B cell (primary cell): Measurements from ENCODE around the gene IGFL4. TPM values are rescaled to one million over a fixed set of nuclear protein-coding genes. Genes with fewer than 3 reads are reported as not detected.

Experiments
- ATAC-seq: fragments of 200-7000 bp; cut with Tn5 transposase; one replicate; pipeline ENCODE4 v1.10.0; 2021; ENCODE audit warnings: low read depth, mild to moderate bottlenecking, moderate number of reproducible peaks, moderate library complexity
- CTCF ChIA-PET: fragments of 350-600 bp; sonication (Branson Sonifier 250); formaldehyde crosslinking; loops from one replicate; lab custom pipeline; 2021; ENCODE audit warnings: antibody characterized with exemption, inconsistent platforms; lab: Charles Lee
- POLR2A ChIA-PET: fragments of 350-600 bp; sonication (Branson Sonifier 250); formaldehyde crosslinking; loops from one replicate; lab custom pipeline; 2021; ENCODE audit warnings: antibody characterized with exemption; lab: Charles Lee
- DNase-seq: peaks from one replicate; pipeline ENCODE4 v3.0.0; 2013
- H2AFZ ChIP-seq: 2 replicates; pipeline ENCODE4 v1.6.1; 2012; ENCODE audit warnings: mild to moderate bottlenecking, low read depth, low read length; ENCODE audit not compliant: insufficient read depth, poor library complexity, severe bottlenecking
- H3K27ac ChIP-seq, 2 donors: 1 replicate in 1 of 2; 2 replicates in 1 of 2; pipeline ENCODE4 v1.5.1; 2012 to 2013; ENCODE audit warnings: low read length in 2 of 2, mild to moderate bottlenecking in 2 of 2, moderate library complexity in 1 of 2
- H3K27me3 ChIP-seq, 4 experiments: fragments of 200-600 bp in 1 of 4; sonication (generic) in 1 of 4; replicated peaks in 1 of 4; 1 replicate in 2 of 4; 2 replicates in 2 of 4; pipeline versions ENCODE4 v1.6.1 to v1.7.0; 2013 to 2016; ENCODE audit warnings: low read length in 3 of 4, mild to moderate bottlenecking in 2 of 4, mixed read lengths in 1 of 4, moderate library complexity in 1 of 4; ENCODE audit not compliant: insufficient read depth in 4 of 4, control insufficient read depth in 3 of 4; ENCODE audit errors: control extremely low read depth in 1 of 4
- H3K36me3 ChIP-seq, 2 experiments: replicated peaks in 1 of 2; 1 replicate in 1 of 2; 2 replicates in 1 of 2; pipeline versions ENCODE4 v1.6.1 to v1.7.1; 2013; ENCODE audit warnings: low read length in 1 of 2; ENCODE audit not compliant: insufficient read depth in 2 of 2, control insufficient read depth in 1 of 2; ENCODE audit errors: control extremely low read depth in 1 of 2, extremely low read depth in 1 of 2
- H3K4me1 ChIP-seq, 2 donors: fragments of 200-600 bp in 1 of 2; sonication (generic) in 1 of 2; 1 replicate in 1 of 2; 2 replicates in 1 of 2; pipeline versions ENCODE4 v1.5.1 to v1.6.1; 2013 to 2017; ENCODE audit warnings: low read length in 2 of 2; ENCODE audit not compliant: control insufficient read depth in 2 of 2, insufficient read depth in 2 of 2
- H3K4me2 ChIP-seq: replicated peaks from 2 replicates; pipeline ENCODE3; 2012; ENCODE audit warnings: mild to moderate bottlenecking, low read depth, low read length; ENCODE audit not compliant: poor library complexity, severe bottlenecking
- H3K4me3 ChIP-seq, 5 experiments: fragments of 200-600 bp in 1 of 5; sonication (generic) in 1 of 5; 1 replicate in 3 of 5; 2 replicates in 2 of 5; pipeline versions ENCODE4 v1.5.1 to v1.7.0; 2011 to 2016; ENCODE audit warnings: low read length in 4 of 5, mild to moderate bottlenecking in 4 of 5, low read depth in 2 of 5, control low read depth in 1 of 5, moderate library complexity in 1 of 5; ENCODE audit not compliant: insufficient read depth in 1 of 5; ENCODE audit errors: control extremely low read depth in 1 of 5, extremely low read depth in 1 of 5
- H3K79me2 ChIP-seq: fragments of 200-600 bp; sonication (generic); one replicate; pipeline ENCODE4 v1.6.0; 2016; ENCODE audit warnings: low read length; ENCODE audit not compliant: control insufficient read depth, insufficient read depth
- H3K9ac ChIP-seq: fragments of 200-600 bp; sonication (generic); 2 replicates; pipeline ENCODE4 v1.6.1; 2017; ENCODE audit warnings: mild to moderate bottlenecking, low read length, moderate library complexity
- H3K9me3 ChIP-seq, 3 donors: one replicate each; pipeline versions ENCODE4 v1.6.1 to v1.7.1; 2013; ENCODE audit warnings: low read length in 2 of 3; ENCODE audit not compliant: control insufficient read depth in 2 of 3, insufficient read depth in 1 of 3; ENCODE audit errors: control extremely low read depth in 1 of 3
- H4K20me1 ChIP-seq: 2 replicates; pipeline ENCODE4 v1.6.0; 2012; ENCODE audit warnings: mild to moderate bottlenecking, low read length; ENCODE audit not compliant: insufficient read depth, control insufficient read depth, poor library complexity, severe bottlenecking
- H3K27ac Mint-ChIP-seq: one replicate; pipeline ENCODE4 v1.8.0; 2021; ENCODE audit warnings: mixed read lengths
- H3K27me3 Mint-ChIP-seq: one replicate; pipeline ENCODE4 v1.8.0; 2021; ENCODE audit warnings: mixed read lengths
- H3K4me1 Mint-ChIP-seq: one replicate; pipeline ENCODE4 v1.8.0; 2021; ENCODE audit warnings: mixed read lengths
- H3K4me3 Mint-ChIP-seq: one replicate; pipeline ENCODE4 v1.8.0; 2021; ENCODE audit warnings: mixed read lengths
- H3K9me3 Mint-ChIP-seq: one replicate; pipeline ENCODE4 v1.8.0; 2022; ENCODE audit warnings: mixed read lengths; ENCODE audit not compliant: insufficient read depth
- CTCF ChIP-seq: fragments of 200-600 bp; IDR thresholded peaks from one replicate; pipeline ENCODE4 v1.8.0; 2022; ENCODE audit warnings: antibody characterized with exemption, mild to moderate bottlenecking
- EZH2 ChIP-seq: IDR thresholded peaks from 2 replicates; pipeline ENCODE4 v1.6.1; 2012; ENCODE audit warnings: borderline replicate concordance, low read depth, mild to moderate bottlenecking, moderate library complexity, low read length; ENCODE audit not compliant: insufficient read depth, poor library complexity, severe bottlenecking
- WGBS: methylation state at CpG from one replicate; pipeline ENCODE4 v1.1.5; 2013; ENCODE audit warnings: missing lambda C conversion rate; ENCODE audit not compliant: insufficient coverage; 5-methylcytosine and 5-hydroxymethylcytosine counted together
- intact Hi-C: fragments of 100-400 bp; cut with micrococcal nuclease; formaldehyde crosslinking; loops from one replicate; pipeline ENCODE4 v1.10.0; 2022
- polyA plus RNA-seq: library from polyadenylated mRNA; depleted of rRNA; stranded (reverse); fragments of >200 nt; gene quantifications from 2 replicates; pipeline ENCODE4 v1.2.3, GENCODE V29; 2012
- total RNA-seq, 2 donors: library from RNA; stranded (reverse); fragments of 120-200 nt in 1 of 2; gene quantifications; 1 replicate in 1 of 2; 2 replicates in 1 of 2; pipeline versions ENCODE4 v1.2.3 to v1.2.4, GENCODE V29; 2013 to 2022

Gene IGFL4
- total and polyA plus RNA-seq, 2 donors (not counting 1 experiment from before 2014, with no cell fraction given), result not detected

GRCh38 chr19:46089432-46089831 lies 48.6 kb upstream of the IGFL4 start:
- H3K4me2 ChIP-seq, result no peak overlapping the region
- Mint-ChIP-seq H3K27ac (no peak overlapping the region), H3K4me3 (no peak overlapping the region), H3K9me3 (peaks cover 24% of the 10 kb centered on the region), H3K4me1 (no peaks in the 10 kb centered on the region), H3K27me3 (peaks cover 33% of the 10 kb centered on the region)
- H3K4me1 ChIP-seq, result no peaks in the 10 kb centered on the region
- ChIA-PET POLR2A (no interaction called here), CTCF (no interaction called here)
- intact Hi-C loops, result no loop called here
- no CpG with 5 or more reads among the region's 1 CpG for WGBS
- ATAC-seq, result no peak
- H2AFZ ChIP-seq, result no peak overlapping the region
- H3K9me3 ChIP-seq, result peaks cover 8 to 42% (median 27%) of the 10 kb centered on the region in 3 donors
- H3K9ac ChIP-seq, result no peak overlapping the region
- DNase-seq, result no peak
- no peak overlapping the region for H3K4me3 ChIP-seq
- TF ChIP-seq EZH2 (no peak), CTCF (no peak)
- no peaks in the 10 kb centered on the region for H3K79me2 ChIP-seq
- peaks cover 0 to 12% (median 4%) of the 10 kb centered on the region in 4 experiments for H3K27me3 ChIP-seq
- no peak overlapping the region for H3K27ac ChIP-seq
- no peaks in the 10 kb centered on the region for H3K36me3 ChIP-seq
- H4K20me1 ChIP-seq, result no peaks in the 10 kb centered on the region

- no peaks in the 10 kb centered on the region for H3K4me1 Mint-ChIP-seq
- no peak for DNase-seq
- Histone ChIP-seq H2AFZ (no peak overlapping the region), H3K36me3 (no peaks in the 10 kb centered on the region), H3K27me3 (peaks cover 0 to 14% (median 2%) of the 10 kb centered on the region in 4 experiments), H3K27ac (no peak overlapping the region), H3K4me3 (no peak overlapping the region), H3K4me2 (no peak overlapping the region), H3K79me2 (no peaks in the 10 kb centered on the region), H3K4me1 (no peaks in the 10 kb centered on the region), H3K9ac (no peak overlapping the region), H4K20me1 (no peaks in the 10 kb centered on the region), H3K9me3 (peaks cover 8 to 43% (median 27%) of the 10 kb centered on the region in 3 donors)
- no peak overlapping the region for H3K4me3 Mint-ChIP-seq
- ChIA-PET POLR2A (no interaction called here), CTCF (no interaction called here)
- WGBS, result no CpG with 5 or more reads among the region's 2 CpGs
- no peak for ATAC-seq
- H3K9me3 Mint-ChIP-seq, result peaks cover 24% of the 10 kb centered on the region
- intact Hi-C loops, result no loop called here
- no peak for TF ChIP-seq EZH2
- no peak for TF ChIP-seq CTCF
- H3K27me3 Mint-ChIP-seq, result peaks cover 30% of the 10 kb centered on the region
- H3K27ac Mint-ChIP-seq, result no peak overlapping the region
Observed at GRCh38 chr19:46088101-46088500, 47.3 kb upstream of the IGFL4 start.
